ENCODE results near the gene MNX1. TPM values are rescaled to one million over a fixed set of nuclear protein-coding genes. Genes with fewer than 3 reads are reported as not detected.

MNX1 gene
- total RNA-seq, 1 experiment from 2014 or later = 2.6 TPM

DNA sequence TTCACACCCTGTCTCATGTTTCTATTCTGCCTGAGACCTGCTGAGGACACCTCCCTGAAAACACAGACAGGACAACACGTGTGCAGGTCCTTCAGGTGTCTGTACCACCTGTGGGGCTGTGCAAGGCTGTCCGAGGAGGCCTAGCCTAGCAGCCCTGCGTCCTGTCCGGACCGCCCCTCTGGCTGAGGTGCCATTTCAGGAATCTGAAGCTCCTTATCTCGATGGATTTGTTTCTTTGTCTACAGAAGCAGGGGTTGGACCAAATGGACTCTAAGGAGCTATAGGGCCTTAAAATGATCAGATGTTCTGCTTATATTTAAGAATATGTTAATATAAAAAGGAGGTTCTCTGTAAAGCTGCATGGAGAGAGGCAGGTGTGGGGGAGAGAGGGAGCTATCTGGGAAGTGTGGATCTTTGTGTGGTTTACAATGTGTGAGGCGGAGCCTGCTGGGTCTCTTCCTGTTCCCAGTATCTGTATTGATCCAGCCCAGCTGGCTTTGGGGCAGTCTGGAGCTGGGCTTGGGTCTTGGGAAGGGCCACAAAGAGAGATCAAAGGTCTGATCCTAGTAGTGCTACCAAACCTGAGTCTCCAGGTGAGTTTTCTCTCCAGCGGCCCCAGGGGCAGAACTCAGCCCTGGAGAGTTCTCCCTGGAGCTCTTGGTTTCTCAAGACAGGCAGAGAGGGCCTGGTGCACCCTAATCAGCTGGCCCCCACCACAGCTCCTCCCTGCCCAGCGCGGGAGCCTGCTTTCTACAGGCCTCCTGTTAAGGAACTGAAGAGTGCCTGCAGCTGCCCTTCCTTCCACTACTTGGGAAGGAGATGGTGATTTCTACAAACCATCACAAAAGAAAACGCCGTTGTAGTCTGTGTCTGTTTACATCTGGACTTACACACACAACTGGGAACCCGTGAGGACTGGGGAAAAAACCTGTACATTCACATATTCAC is 3.4 kb upstream of the MNX1 start:
- Histone ChIP-seq H3K79me2 (ENCODE audit: low read length) (0 out of 2 replicates have a peak, but pooled peaks cover 4% of the 10 kb centered on the region), H3F3A (ENCODE audit: low read length, unreplicated experiment) (no peaks in the 10 kb centered on the region), H2AFZ (ENCODE audit: low read length) (no peak overlapping the region), H3K4me3 (ENCODE audit: low read length) (no peak overlapping the region), H3K9me3 (ENCODE audit: low read length) (no peaks in the 10 kb centered on the region), H3K36me3 (ENCODE audit: low read depth, low read length) (no peaks in the 10 kb centered on the region), H3K27me3 (ENCODE audit: low read length) (peaks cover 43% of the 10 kb centered on the region), H3K27ac (ENCODE audit: low read length) (no peak overlapping the region), H3K9me2 (replicated peaks; ENCODE audit: low read length) (no peaks in the 10 kb centered on the region), H3K4me1 (ENCODE audit: insufficient read depth, low read length) (peaks cover 13% of the 10 kb centered on the region), H3K9ac (ENCODE audit: low read length) (no peak overlapping the region), H3K4me2 (ENCODE audit: low read length) (no peak overlapping the region), H4K20me1 (ENCODE audit: low read length) (no peaks in the 10 kb centered on the region)
- DNase-seq (no peak), ATAC-seq (no peak)
- no TSS peak for BruUV-seq (replicated peaks)
- intact Hi-C loops (cut with micrococcal nuclease) = no loop called here
- POLR2A ChIA-PET (ENCODE audit: unreplicated experiment) = no interaction called here
- TF ChIP-seq EZH2 (IDR thresholded peaks at IDR 0.05; ENCODE audit: low read length, unreplicated experiment) (no peak), EZH2phosphoT487 (IDR thresholded peaks at IDR 0.05; ENCODE audit: borderline replicate concordance, low read length) (no peak)
- TF ChIP-seq, protein P1, sequence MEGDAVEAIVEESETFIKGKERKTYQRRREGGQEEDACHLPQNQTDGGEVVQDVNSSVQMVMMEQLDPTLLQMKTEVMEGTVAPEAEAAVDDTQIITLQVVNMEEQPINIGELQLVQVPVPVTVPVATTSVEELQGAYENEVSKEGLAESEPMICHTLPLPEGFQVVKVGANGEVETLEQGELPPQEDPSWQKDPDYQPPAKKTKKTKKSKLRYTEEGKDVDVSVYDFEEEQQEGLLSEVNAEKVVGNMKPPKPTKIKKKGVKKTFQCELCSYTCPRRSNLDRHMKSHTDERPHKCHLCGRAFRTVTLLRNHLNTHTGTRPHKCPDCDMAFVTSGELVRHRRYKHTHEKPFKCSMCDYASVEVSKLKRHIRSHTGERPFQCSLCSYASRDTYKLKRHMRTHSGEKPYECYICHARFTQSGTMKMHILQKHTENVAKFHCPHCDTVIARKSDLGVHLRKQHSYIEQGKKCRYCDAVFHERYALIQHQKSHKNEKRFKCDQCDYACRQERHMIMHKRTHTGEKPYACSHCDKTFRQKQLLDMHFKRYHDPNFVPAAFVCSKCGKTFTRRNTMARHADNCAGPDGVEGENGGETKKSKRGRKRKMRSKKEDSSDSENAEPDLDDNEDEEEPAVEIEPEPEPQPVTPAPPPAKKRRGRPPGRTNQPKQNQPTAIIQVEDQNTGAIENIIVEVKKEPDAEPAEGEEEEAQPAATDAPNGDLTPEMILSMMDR (conservative IDR thresholded peaks at IDR 0.05; ENCODE audit: low read depth, low read length) = no peak
- CTCF ChIA-PET = no interaction called here

DNA sequence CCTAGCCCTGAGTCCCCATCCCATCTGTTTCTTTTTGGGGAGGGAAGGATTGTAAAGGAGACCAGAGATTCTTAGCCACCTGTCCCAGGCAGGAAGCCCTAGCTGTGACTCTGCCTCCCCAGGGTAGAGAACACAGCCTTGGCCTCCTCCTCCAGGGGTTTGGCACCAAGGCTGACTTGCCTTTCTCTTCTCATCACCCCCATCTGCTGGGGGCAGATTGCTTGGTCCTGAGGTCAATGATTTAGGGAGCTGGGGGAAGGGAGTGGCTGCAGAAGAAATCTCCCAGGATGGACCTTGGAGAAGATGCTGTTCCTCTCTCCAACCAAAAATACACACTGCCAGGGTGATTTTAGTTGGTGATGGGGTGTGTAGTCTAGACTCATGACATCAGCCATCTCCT is 2.6 kb upstream of the MNX1 start:
- ATAC-seq (no peak), DNase-seq (no peak)
- H3K4me3 ChIP-seq (ENCODE audit: low read length) = no peak overlapping the region
- H3K4me1 ChIP-seq (ENCODE audit: insufficient read depth, low read length) = peaks cover 13% of the 10 kb centered on the region
- no peaks in the 10 kb centered on the region for H3K36me3 ChIP-seq (ENCODE audit: low read depth, low read length)
- no peak overlapping the region for H2AFZ ChIP-seq (ENCODE audit: low read length)
- H3K79me2 ChIP-seq (ENCODE audit: low read length) = 0 out of 2 replicates have a peak, but pooled peaks cover 4% of the 10 kb centered on the region
- BruUV-seq (replicated peaks) = no TSS peak
- no peak overlapping the region for H3K9ac ChIP-seq (ENCODE audit: low read length)
- TF ChIP-seq EZH2 (IDR thresholded peaks at IDR 0.05; ENCODE audit: low read length, unreplicated experiment) (no peak), EZH2phosphoT487 (IDR thresholded peaks at IDR 0.05; ENCODE audit: borderline replicate concordance, low read length) (no peak)
- TF ChIP-seq, protein P1 (conservative IDR thresholded peaks at IDR 0.05; ENCODE audit: low read depth, low read length) = no peak
- intact Hi-C loops (cut with micrococcal nuclease) = no loop called here
- ChIA-PET POLR2A (ENCODE audit: unreplicated experiment) (no interaction called here), CTCF (no interaction called here)
- no peaks in the 10 kb centered on the region for H4K20me1 ChIP-seq (ENCODE audit: low read length)
- H3K27me3 ChIP-seq (ENCODE audit: low read length) = peaks cover 36% of the 10 kb centered on the region
- H3K4me2 ChIP-seq (ENCODE audit: low read length) = no peak overlapping the region
- no peaks in the 10 kb centered on the region for H3K9me2 ChIP-seq (replicated peaks; ENCODE audit: low read length)
- H3K9me3 ChIP-seq (ENCODE audit: low read length) = no peaks in the 10 kb centered on the region
- no peak overlapping the region for H3K27ac ChIP-seq (ENCODE audit: low read length)
- no peaks in the 10 kb centered on the region for H3F3A ChIP-seq (ENCODE audit: low read length, unreplicated experiment)

DNA sequence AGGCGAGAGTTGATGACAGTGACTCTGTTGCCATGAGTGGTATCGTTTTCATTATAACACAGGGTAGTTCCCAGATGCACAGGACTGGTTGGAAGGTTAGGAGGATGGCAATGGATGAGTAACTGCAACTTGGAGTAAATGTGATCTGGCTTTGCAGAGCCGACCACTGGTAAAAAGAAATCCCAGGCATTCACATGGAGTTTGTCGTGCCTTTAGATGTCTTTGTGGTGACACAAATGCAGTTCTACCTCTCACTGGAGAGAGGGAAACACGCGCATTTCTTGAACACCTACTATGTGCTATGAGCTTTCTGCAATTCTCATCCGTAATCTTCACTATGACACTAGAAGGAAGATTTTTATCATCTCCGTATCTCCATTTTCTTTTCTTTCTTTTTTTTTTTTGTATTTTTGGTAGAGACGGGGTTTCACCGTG is 1.7 kb upstream of the MNX1 start:
- POLR2A ChIA-PET (ENCODE audit: unreplicated experiment) = no interaction called here
- no peak for ATAC-seq
- no peaks in the 10 kb centered on the region for H3F3A ChIP-seq (ENCODE audit: low read length, unreplicated experiment)
- BruUV-seq (replicated peaks) = no TSS peak
- H3K9ac ChIP-seq (ENCODE audit: low read length) = no peak overlapping the region
- intact Hi-C loops (cut with micrococcal nuclease) = no loop called here
- H3K4me3 ChIP-seq (ENCODE audit: low read length) = peak overlapping the region; percentile 72
- H4K20me1 ChIP-seq (ENCODE audit: low read length) = no peaks in the 10 kb centered on the region
- no peaks in the 10 kb centered on the region for H3K9me3 ChIP-seq (ENCODE audit: low read length)
- H3K79me2 ChIP-seq (ENCODE audit: low read length) = 0 out of 2 replicates have a peak, but pooled peaks cover 4% of the 10 kb centered on the region
- no peaks in the 10 kb centered on the region for H3K9me2 ChIP-seq (replicated peaks; ENCODE audit: low read length)
- H3K4me1 ChIP-seq (ENCODE audit: insufficient read depth, low read length) = peaks cover 13% of the 10 kb centered on the region
- peaks cover 27% of the 10 kb centered on the region for H3K27me3 ChIP-seq (ENCODE audit: low read length)
- CTCF ChIA-PET = no interaction called here
- TF ChIP-seq, protein P1 (conservative IDR thresholded peaks at IDR 0.05; ENCODE audit: low read depth, low read length) = no peak
- TF ChIP-seq EZH2 (IDR thresholded peaks at IDR 0.05; ENCODE audit: low read length, unreplicated experiment) = no peak
- no peak for TF ChIP-seq EZH2phosphoT487 (IDR thresholded peaks at IDR 0.05; ENCODE audit: borderline replicate concordance, low read length)
- H2AFZ ChIP-seq (ENCODE audit: low read length) = peak overlapping the region; percentile 84
- H3K4me2 ChIP-seq (ENCODE audit: low read length) = peak overlapping the region; percentile 93
- H3K36me3 ChIP-seq (ENCODE audit: low read depth, low read length) = no peaks in the 10 kb centered on the region
- H3K27ac ChIP-seq (ENCODE audit: low read length) = no peak overlapping the region
- DNase-seq = no peak

Measured in PC-3 (cell line).